HEK293 (cell line): ENCODE measurements around the gene SLC12A3.

Experiments
- CTCF ChIA-PET: fragments of 350-600 bp; formaldehyde crosslinking; extraction: SDS; loops from one replicate; lab custom pipeline; 2021; ENCODE audit warnings: antibody characterized with exemption; lab: Yijun Ruan, JAX
- POLR2A ChIA-PET: fragments of 300-600 bp; formaldehyde crosslinking; extraction: SDS; loops from one replicate; lab custom pipeline; 2020; ENCODE audit warnings: antibody characterized with exemption, inconsistent platforms; lab: Yijun Ruan, JAX
- H3K27ac ChIP-seq: fragments of 200-500 bp; sonication (Bioruptor generic); 2 replicates; pipeline ENCODE4 v1.5.1; 2014; ENCODE audit warnings: low read depth, low read length, control low read depth, inconsistent platforms; ENCODE audit errors: extremely low read depth
- H3K36me3 ChIP-seq, 2 experiments: fragments of 200-500 bp in 1 of 2; sonication (Bioruptor generic) in 1 of 2; 1 replicate in 1 of 2; 2 replicates in 1 of 2; pipeline ENCODE4 v1.5.1; 2014 to 2017; ENCODE audit warnings: inconsistent platforms in 2 of 2, low read length in 2 of 2; ENCODE audit not compliant: control insufficient read depth in 2 of 2, insufficient read depth in 1 of 2
- H3K4me1 ChIP-seq: fragments of 200-500 bp; sonication (Bioruptor generic); 2 replicates; pipeline ENCODE4 v1.5.1; 2014; ENCODE audit warnings: mild to moderate bottlenecking, low read length, inconsistent platforms; ENCODE audit not compliant: control insufficient read depth, insufficient read depth
- H3K4me3 ChIP-seq: 2 replicates; pipeline ENCODE4 v1.5.1; 2011; ENCODE audit warnings: low read depth, mild to moderate bottlenecking, control low read depth, low read length, moderate library complexity
- H3K9me3 ChIP-seq: fragments of 200-500 bp; sonication (Bioruptor generic); 2 replicates; pipeline ENCODE4 v1.5.1; 2014; ENCODE audit warnings: low read depth, low read length, inconsistent platforms; ENCODE audit not compliant: control insufficient read depth, insufficient read depth
- ATF2 ChIP-seq: fragments of 450-650 bp; formaldehyde crosslinking; IDR thresholded peaks from 2 replicates; pipeline ENCODE4 v1.5.1; 2016; ENCODE audit warnings: missing biosample characterization, missing genetic modification characterization, low read depth
- GFI1B ChIP-seq: fragments of 450-650 bp; formaldehyde crosslinking; IDR thresholded peaks from 2 replicates; pipeline ENCODE4 v1.5.1; 2016; ENCODE audit warnings: missing biosample characterization, missing genetic modification characterization
- KLF1 ChIP-seq: fragments of 450-650 bp; formaldehyde crosslinking; IDR thresholded peaks from 2 replicates; pipeline ENCODE4 v1.5.1; 2016; ENCODE audit warnings: missing biosample characterization, missing genetic modification characterization
- REPIN1 ChIP-seq: fragments of 450-650 bp; formaldehyde crosslinking; IDR thresholded peaks from 2 replicates; pipeline ENCODE4 v1.5.1; 2017; ENCODE audit warnings: missing biosample characterization, missing genetic modification characterization, low read depth
- SALL2 ChIP-seq: fragments of 450-650 bp; formaldehyde crosslinking; IDR thresholded peaks from 2 replicates; pipeline ENCODE4 v1.5.0; 2017; ENCODE audit warnings: missing biosample characterization, mild to moderate bottlenecking, missing genetic modification characterization, borderline replicate concordance
- SCRT2 ChIP-seq: fragments of 450-650 bp; formaldehyde crosslinking; IDR thresholded peaks from 2 replicates; pipeline ENCODE4 v1.5.1; 2016; ENCODE audit warnings: missing biosample characterization, missing genetic modification characterization
- SP7 ChIP-seq: fragments of 450-650 bp; formaldehyde crosslinking; IDR thresholded peaks from 2 replicates; pipeline ENCODE4 v1.5.1; 2016; ENCODE audit warnings: missing biosample characterization, missing genetic modification characterization
- ZBTB1 ChIP-seq: fragments of 450-650 bp; formaldehyde crosslinking; IDR thresholded peaks from 2 replicates; pipeline ENCODE4 v1.5.1; 2016; ENCODE audit warnings: missing biosample characterization, missing genetic modification characterization
- ZBTB8A ChIP-seq: fragments of 450-650 bp; formaldehyde crosslinking; IDR thresholded peaks from 2 replicates; pipeline ENCODE4 v1.5.1; 2016; ENCODE audit warnings: missing biosample characterization, missing genetic modification characterization
- ZFHX2 ChIP-seq: fragments of 450-650 bp; formaldehyde crosslinking; conservative IDR thresholded peaks from 2 replicates; pipeline ENCODE4 v1.5.1; 2016; ENCODE audit warnings: missing biosample characterization, missing genetic modification characterization
- ZFP37 ChIP-seq: fragments of 450-650 bp; formaldehyde crosslinking; IDR thresholded peaks from 2 replicates; pipeline ENCODE4 v1.5.1; 2016; ENCODE audit warnings: missing biosample characterization, missing genetic modification characterization
- ZNF169 ChIP-seq: fragments of 450-650 bp; formaldehyde crosslinking; IDR thresholded peaks from 2 replicates; pipeline ENCODE4 v1.5.1; 2016; ENCODE audit warnings: missing biosample characterization, missing genetic modification characterization
- ZNF174 ChIP-seq: fragments of 450-650 bp; formaldehyde crosslinking; IDR thresholded peaks from 2 replicates; pipeline ENCODE4 v1.5.0; 2017; ENCODE audit warnings: missing biosample characterization, mild to moderate bottlenecking, missing genetic modification characterization
- ZNF350 ChIP-seq: fragments of 450-650 bp; formaldehyde crosslinking; IDR thresholded peaks from 2 replicates; pipeline ENCODE4 v1.5.0; 2017; ENCODE audit warnings: missing biosample characterization, mild to moderate bottlenecking, missing genetic modification characterization
- ZNF426 ChIP-seq: fragments of 450-650 bp; formaldehyde crosslinking; IDR thresholded peaks from 2 replicates; pipeline ENCODE4 v1.5.1; 2017; ENCODE audit warnings: missing biosample characterization, missing genetic modification characterization, mild to moderate bottlenecking, inconsistent platforms, moderate library complexity
- ZNF48 ChIP-seq: fragments of 450-650 bp; formaldehyde crosslinking; IDR thresholded peaks from 2 replicates; pipeline ENCODE4 v1.5.1; 2016; ENCODE audit warnings: missing biosample characterization, missing genetic modification characterization
- ZNF513 ChIP-seq: fragments of 450-650 bp; IDR thresholded peaks from 2 replicates; pipeline ENCODE4 v1.5.1; 2018; ENCODE audit warnings: missing biosample characterization, missing genetic modification characterization
- ZNF514 ChIP-seq: fragments of 450-650 bp; formaldehyde crosslinking; IDR thresholded peaks from 2 replicates; pipeline ENCODE4 v1.5.1; 2016; ENCODE audit warnings: missing biosample characterization, missing genetic modification characterization
- ZNF645 ChIP-seq: fragments of 450-650 bp; formaldehyde crosslinking; IDR thresholded peaks from 2 replicates; pipeline ENCODE4; 2016; ENCODE audit warnings: missing biosample characterization, missing genetic modification characterization
- ZNF76 ChIP-seq: fragments of 450-650 bp; formaldehyde crosslinking; IDR thresholded peaks from 2 replicates; pipeline ENCODE4; 2016; ENCODE audit warnings: low read depth, missing biosample characterization, missing genetic modification characterization, borderline replicate concordance
- ZNF777 ChIP-seq: fragments of 450-650 bp; formaldehyde crosslinking; IDR thresholded peaks from 2 replicates; pipeline ENCODE4 v1.5.1; 2017; ENCODE audit warnings: missing biosample characterization, missing genetic modification characterization, borderline replicate concordance
- ZNF843 ChIP-seq: fragments of 450-650 bp; formaldehyde crosslinking; IDR thresholded peaks from 2 replicates; pipeline ENCODE4 v1.5.1; 2016; ENCODE audit warnings: missing biosample characterization, missing genetic modification characterization
- ZSCAN16 ChIP-seq: fragments of 450-650 bp; formaldehyde crosslinking; IDR thresholded peaks from 2 replicates; pipeline ENCODE4 v1.5.1; 2016; ENCODE audit warnings: missing biosample characterization, missing genetic modification characterization
- TF ChIP-seq, protein P1 (sequence below): fragments of 450-650 bp; formaldehyde crosslinking; IDR thresholded peaks from 2 replicates; pipeline ENCODE4 v1.5.1; 2016; ENCODE audit warnings: missing biosample characterization, missing genetic modification characterization

SLC12A3 gene

GRCh38 chr16:56923481-56924091 lies 58.6 kb downstream of the SLC12A3 start (continued):
- TF ChIP-seq ZSCAN16 (tag by site-specific recombination) (no peak), ZNF169 (tag by site-specific recombination) (no peak), KLF1 (tag by site-specific recombination) (no peak), ATF2 (tag by site-specific recombination) (no peak), ZNF514 (tag by site-specific recombination) (no peak), ZNF76 (tag by site-specific recombination) (no peak)

DNA sequence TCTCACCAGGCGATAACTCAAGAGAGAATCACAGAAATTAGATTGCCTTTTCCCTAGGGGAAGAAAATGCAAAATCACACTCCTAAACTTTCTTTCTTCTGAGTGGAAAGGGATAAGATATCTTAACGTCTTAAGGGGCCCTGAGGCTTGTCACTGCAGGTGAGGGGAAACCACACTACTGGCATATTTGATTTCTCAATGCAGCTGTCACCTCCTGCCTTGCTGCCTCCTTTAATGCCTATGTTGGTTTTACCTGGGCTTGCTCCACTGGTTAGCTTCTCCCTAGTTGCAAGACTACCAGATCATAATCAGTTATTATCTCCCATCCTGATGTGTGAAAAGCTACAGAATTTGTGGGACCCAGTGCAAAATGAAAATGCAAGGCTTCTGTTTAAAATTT lies 62.5 kb downstream of the SLC12A3 start:
- Histone ChIP-seq H3K9me3 (no peaks in the 10 kb centered on the region), H3K4me1 (peaks cover 3% of the 10 kb centered on the region; the same call in 1 of the 2 replicates), H3K27ac (no peak overlapping the region), H3K4me3 (no peak overlapping the region), H3K36me3 (no peaks in the 10 kb centered on the region)
- CTCF ChIA-PET = interaction anchor here (0.6 to 1.1 kb wide), 3 partner anchors 31 to 447 kb away, joined by 3 read pairs; no protein-coding TSS in a partner anchor
- TF ChIP-seq, protein P1, sequence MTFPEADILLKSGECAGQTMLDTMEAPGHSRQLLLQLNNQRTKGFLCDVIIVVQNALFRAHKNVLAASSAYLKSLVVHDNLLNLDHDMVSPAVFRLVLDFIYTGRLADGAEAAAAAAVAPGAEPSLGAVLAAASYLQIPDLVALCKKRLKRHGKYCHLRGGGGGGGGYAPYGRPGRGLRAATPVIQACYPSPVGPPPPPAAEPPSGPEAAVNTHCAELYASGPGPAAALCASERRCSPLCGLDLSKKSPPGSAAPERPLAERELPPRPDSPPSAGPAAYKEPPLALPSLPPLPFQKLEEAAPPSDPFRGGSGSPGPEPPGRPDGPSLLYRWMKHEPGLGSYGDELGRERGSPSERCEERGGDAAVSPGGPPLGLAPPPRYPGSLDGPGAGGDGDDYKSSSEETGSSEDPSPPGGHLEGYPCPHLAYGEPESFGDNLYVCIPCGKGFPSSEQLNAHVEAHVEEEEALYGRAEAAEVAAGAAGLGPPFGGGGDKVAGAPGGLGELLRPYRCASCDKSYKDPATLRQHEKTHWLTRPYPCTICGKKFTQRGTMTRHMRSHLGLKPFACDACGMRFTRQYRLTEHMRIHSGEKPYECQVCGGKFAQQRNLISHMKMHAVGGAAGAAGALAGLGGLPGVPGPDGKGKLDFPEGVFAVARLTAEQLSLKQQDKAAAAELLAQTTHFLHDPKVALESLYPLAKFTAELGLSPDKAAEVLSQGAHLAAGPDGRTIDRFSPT = no peak
- TF ChIP-seq SCRT2 (tag by site-specific recombination) (no peak), ZBTB8A (tag by site-specific recombination) (no peak), GFI1B (tag by site-specific recombination) (no peak), ZNF426 (no peak), ZNF513 (no peak), ZBTB1 (no peak), ZNF777 (tag by site-specific recombination) (no peak), ZFP37 (no peak)
- POLR2A ChIA-PET = no interaction called here

- CTCF ChIA-PET = interaction anchor here (0.7 kb wide), 1 partner anchor 278 kb away, joined by 4 read pairs; the partner anchor contains the start of gene MT1B
- Histone ChIP-seq H3K4me1 (peaks cover 3% of the 10 kb centered on the region; the same call in 1 of the 2 replicates), H3K36me3 (no peaks in the 10 kb centered on the region)
- TF ChIP-seq ZNF513 = no peak
- TF ChIP-seq ZNF174 (tag by site-specific recombination) = no peak
- TF ChIP-seq ZNF843 (tag by site-specific recombination) = no peak
- no peak for TF ChIP-seq ZNF645
- no peak for TF ChIP-seq ZFHX2
- TF ChIP-seq ZNF76 (tag by site-specific recombination) = no peak
- TF ChIP-seq SALL2 (tag by site-specific recombination) = no peak
- no peak for TF ChIP-seq ZNF350 (tag by site-specific recombination)
- no peak for TF ChIP-seq ZNF48 (tag by site-specific recombination)
- no peak for TF ChIP-seq REPIN1
- TF ChIP-seq SP7 (tag by site-specific recombination) = no peak
- no peak for TF ChIP-seq ATF2 (tag by site-specific recombination)
- no peak for TF ChIP-seq ZFP37
- TF ChIP-seq ZBTB1 = no peak
- TF ChIP-seq, all 188 proteins: peak for 0
- POLR2A ChIA-PET = no interaction called here
- no peak overlapping the region for H3K4me3 ChIP-seq
- H3K9me3 ChIP-seq = no peaks in the 10 kb centered on the region
- no peak overlapping the region for H3K27ac ChIP-seq
These were observed 64.6 kb downstream of the SLC12A3 start for GRCh38 chr16:56929639-56930038.
